Measurements from ENCODE around the gene DRAP1. TPM values are rescaled to one million over a fixed set of nuclear protein-coding genes. Genes with fewer than 3 reads are reported as not detected.

Gene DRAP1, protein sequence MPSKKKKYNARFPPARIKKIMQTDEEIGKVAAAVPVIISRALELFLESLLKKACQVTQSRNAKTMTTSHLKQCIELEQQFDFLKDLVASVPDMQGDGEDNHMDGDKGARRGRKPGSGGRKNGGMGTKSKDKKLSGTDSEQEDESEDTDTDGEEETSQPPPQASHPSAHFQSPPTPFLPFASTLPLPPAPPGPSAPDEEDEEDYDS
- 113 TPM for total RNA-seq

DNA sequence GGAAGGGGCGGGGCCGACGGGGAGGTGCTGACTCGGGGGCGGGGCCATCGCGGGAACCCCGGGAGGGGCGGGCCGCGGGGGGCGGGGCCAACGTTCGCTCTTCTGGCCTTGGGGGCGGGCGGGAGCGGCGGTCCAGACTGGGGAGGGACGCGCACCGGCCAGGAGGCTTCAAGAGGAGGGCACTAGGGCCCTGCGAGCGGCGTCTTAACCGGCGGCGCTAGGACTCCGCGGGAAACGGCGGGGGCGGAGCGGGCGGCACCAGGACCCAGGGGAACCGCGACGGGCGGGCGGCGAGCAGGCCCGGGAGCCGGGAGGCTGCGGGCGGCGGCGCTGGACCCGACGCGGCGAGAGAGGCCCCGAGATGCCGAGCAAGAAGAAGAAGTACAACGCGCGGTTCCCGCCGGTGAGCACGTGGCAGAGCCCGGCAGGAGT is at the start of gene DRAP1:
Gene DRAP1, plus strand, starts transcription at position 286 of the 432 bp plus-strand sequence. Its CDS starts 76 bp downstream, at position 362.
- FAIRE-seq (no peak), DNase-seq (ENCODE audit: low spot score in 2 of 2) (peak; percentile 100)

DNA sequence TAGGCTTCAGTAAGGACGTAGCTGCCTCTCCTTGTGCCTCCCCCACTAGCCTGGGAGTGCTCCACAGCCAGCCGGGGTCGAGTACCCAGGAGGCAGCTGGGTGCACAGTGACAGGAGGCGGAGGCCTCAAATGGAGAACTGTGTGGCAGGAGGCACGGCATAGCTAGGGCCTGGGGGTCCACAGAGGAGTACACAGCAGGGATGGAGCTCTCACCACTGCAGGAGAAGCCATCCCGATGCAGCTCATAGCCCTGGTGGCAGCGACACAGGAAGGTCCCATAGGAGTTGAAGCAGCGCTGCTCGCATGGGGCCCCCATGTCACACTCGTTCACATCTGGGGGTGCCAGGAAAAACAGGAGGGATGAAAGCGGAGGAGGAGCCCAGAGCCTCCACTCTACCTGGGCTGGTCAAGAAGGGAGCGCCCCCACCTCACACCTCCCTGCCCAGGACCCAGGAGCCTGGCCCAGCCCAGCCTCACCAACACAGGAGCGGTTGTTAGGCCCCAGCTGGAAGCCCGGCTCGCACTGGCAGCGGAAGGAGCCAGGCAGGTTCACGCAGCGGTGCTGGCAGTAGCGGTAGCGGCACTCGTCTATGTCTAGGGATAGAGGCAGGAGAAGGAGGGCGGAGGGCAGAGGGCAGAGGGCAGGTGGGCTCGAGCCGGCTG is 49.5 kb upstream of the DRAP1 start:
- FAIRE-seq (no peak), DNase-seq (ENCODE audit: low spot score in 2 of 2) (no peak)

DNA sequence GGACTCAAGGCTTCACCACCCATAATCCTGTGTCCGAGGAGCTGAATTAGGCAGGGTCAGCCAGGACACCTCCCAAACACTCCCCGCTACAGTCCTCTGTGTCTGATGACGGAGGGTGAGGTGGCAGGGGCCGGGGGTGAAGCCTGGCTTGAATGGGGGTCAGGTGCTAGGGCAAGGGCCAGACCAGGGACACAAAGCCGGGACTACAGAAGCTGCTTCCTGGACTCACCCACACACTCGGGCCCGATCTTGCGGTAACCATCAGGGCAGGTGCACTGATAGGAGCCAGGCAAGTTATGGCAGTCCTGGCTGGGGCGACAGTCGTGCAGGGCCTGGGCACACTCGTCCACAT is 48.9 kb upstream of the DRAP1 start:
- no peak for DNase-seq (ENCODE audit: low spot score in 2 of 2)
- no peak for FAIRE-seq

DNA sequence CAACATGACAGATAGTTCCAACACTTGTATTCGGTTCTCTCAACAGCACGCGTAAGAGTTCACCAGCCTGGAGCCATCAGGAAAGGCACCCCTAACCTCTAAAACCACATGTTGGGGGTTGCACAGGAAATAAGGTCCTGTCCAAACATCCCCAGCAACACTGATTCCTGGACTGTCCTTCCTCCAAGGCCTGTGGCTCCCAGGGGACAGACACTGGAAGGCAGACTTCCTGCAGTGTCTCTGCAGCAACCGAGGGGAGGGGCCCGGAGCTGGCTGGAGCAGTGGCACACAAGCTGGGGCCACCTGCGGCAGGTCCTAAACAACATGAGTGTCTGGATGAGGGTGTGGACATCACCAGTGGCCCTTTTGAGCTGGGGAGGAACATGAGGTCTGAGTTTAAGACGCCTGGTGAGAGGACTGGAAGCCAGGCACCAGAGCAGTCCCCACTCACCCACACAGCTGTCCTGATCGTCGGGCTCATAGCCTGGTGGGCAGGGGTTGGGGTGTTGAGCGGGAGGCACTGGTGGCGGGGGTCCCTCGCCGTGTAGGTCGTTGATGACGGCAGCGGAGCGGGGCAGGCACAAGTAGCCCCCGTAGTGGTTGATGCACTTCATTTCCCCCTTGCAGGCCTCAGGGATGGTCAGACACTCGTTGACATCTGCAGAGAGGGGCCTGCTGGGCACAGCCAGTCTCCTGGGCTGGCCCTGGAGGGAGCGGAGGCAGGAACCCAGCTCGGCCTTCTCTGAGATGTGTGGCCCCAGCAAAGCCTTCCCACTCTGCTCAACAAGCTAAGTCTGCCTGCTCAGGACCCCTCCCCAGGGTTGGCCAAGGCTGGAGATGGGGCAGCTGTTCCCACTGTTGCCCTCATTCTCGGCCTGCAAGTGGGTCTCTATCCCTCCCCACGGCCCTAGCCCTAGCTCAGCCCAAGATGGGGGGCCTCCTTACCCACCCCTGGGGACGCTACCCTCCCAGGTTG is 48.2 kb upstream of the DRAP1 start:
- DNase-seq (ENCODE audit: low spot score in 2 of 2): no peak
- no peak for FAIRE-seq

DNA sequence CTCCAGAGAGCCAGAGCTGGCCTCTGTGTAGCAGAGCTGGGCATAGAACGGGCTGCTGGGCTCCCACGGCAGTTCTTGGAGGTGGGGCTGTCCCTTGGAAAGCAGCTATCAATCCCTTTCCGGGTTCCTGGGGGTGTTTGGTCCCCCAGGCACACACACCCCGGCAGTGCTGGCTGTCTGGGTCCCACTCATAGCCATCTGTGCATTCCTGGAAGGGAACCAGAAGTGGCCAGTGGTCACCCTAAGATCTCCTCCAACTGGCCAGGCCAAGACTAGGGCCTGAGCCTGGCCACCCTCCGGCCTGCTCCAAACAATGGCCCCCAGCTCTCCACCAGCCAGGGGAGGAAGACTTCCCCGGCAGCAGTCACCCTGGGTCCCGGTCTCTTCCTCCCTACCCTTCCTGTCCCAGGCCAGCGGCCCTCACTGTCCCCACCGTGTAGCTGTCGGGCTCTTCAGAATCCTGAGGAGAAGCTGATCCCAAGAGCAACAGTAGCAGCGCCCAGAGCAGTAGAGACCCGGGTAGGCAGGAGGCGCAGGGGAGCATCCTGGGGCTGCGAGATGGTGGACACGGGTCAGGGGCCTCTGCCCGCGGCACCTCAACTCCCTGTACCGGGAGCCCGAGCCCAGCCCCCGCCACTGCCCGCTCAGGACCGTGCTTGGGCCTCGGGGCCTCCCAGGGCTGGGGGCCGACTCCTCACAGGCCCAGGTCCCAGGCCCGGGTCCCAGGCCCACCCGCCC is 47.2 kb upstream of the DRAP1 start:
- DNase-seq (ENCODE audit: low spot score in 2 of 2) (no peak), FAIRE-seq (no peak)

DNA sequence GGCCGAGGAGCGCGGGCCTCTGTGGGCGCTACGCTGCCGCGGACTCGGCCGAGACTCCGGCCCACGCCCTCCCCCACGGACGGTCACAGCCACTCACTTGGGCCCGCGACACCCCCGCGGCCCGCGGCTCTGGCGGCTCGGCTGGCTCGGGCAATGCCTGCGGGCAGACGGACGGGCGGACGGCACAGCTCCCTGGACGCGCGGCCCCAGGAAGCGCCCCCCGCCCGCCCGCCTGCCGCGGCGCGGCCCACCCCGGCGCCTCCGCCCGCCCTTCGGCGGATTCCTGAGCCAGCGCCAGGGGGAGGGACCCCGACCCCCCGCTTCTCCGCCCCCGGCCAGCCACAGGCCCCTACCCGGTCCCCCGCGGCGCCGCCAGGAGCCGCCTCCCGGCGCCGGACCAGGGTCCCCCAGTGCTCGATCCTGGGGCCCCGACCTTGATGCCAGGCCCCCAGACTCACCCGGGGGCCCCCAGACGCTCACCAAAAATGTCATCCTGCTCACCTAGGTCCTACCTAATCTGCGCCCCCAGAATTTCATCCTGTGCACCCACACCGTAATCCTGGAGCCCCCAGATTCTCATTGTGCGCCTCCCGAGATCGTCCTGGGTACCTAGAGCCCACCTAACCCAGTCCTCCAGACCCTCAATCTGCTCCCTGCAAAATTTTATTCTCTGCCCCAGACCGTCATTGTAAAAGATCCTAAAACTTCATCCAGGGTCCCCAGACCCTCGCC is 46.5 kb upstream of the DRAP1 start, which contains the start of gene EFEMP2:
Gene EFEMP2, minus strand, starts transcription at position 215 of the 732 bp plus-strand sequence. CDS start 446 bp downstream, outside the sequence.
- FAIRE-seq: no peak

DNA sequence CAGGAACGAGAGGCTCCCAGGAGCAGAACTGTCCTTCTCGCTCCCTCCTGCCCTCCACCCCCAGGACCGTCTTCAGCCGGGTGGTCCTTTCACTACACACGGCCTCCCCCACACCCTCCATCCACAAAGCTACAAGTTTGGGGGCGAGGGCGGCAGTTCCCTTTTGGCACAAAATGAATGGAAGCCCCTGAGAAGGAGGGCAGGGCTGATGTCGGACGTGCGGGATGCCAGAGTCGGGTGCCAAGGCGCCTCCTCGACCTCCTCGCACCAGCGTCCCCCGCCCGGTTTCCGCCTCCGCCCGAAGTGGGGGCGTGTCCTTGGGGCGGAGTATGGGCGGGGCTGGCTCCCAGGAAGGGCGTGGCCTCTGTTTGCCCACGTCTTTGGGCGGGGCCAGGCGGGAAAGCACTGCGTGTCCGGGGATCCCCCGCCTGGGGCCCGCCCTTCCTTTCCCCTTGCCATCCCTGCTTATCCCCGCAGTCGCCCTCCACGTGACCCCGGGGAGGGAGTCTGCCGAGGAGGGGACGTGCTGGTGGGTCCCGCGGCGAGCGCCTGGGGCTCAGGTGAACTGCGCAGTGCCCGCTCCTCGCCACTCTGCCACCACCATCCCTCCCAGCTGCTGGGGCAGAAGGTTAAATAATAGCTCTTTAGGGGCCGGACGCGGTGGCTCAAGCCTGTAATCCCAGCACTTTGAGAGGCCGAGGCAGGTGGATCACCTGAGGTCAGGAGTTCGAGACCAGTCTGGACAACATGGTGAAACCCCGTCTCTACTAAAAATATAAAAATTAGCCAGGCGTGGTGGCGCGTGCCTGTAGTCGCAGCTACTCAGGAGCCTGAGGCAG is 45.7 kb upstream of the DRAP1 start:
- FAIRE-seq (no peak), DNase-seq (ENCODE audit: low spot score in 2 of 2) (peak; percentile 94 to 99)

More for the DNA sequence above, 46.5 kb upstream of the DRAP1 start, which contains the start of gene EFEMP2:
- peak; percentile 67 to 72 for DNase-seq (ENCODE audit: low spot score in 2 of 2)

DNA sequence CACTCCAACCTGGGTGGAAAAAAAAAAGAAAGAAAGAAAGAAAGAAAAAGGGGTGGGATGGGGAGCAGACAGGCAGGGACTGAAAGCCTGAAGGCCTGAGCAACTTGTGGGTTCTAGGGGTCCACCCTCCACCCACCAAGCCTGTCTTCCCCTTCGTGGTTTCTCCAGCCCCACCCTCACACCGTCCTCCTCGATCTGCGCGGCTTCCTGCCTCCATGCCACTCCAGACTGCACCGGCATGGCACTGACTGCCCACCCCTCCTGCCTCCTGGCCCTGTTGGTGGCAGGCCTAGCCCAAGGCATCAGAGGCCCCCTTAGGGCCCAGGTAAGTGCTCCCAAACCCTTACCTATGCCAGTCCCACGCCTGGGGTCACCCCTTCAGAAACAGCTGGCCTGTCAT is 39.6 kb upstream of the DRAP1 start, which contains the start of gene CTSW:
Gene CTSW, plus strand, starts transcription at position 221 of the 400 bp plus-strand sequence. Its CDS starts 18 bp downstream, at position 239.
- no peak for DNase-seq (ENCODE audit: low spot score in 2 of 2)
- no peak for FAIRE-seq

DNA sequence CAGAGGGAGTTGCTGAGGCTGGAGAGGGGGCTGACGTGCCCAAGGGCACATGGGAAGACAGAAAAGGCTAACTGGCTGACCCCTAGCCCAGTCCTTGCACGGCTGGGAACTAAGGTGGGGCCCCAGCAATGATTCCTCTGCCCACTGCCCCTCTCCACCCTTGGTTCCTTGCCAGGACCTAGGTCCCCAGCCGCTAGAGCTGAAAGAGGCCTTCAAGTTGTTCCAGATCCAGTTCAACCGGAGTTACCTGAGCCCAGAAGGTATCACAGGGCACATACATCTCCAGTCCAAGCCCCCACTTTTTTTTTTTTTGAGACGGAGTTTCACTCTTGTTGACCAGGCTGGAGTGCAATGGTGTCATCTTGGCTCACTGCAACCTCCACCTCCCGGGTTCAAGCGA is 39.2 kb upstream of the DRAP1 start:
- DNase-seq (ENCODE audit: low spot score in 2 of 2) (no peak), FAIRE-seq (no peak)

DNA sequence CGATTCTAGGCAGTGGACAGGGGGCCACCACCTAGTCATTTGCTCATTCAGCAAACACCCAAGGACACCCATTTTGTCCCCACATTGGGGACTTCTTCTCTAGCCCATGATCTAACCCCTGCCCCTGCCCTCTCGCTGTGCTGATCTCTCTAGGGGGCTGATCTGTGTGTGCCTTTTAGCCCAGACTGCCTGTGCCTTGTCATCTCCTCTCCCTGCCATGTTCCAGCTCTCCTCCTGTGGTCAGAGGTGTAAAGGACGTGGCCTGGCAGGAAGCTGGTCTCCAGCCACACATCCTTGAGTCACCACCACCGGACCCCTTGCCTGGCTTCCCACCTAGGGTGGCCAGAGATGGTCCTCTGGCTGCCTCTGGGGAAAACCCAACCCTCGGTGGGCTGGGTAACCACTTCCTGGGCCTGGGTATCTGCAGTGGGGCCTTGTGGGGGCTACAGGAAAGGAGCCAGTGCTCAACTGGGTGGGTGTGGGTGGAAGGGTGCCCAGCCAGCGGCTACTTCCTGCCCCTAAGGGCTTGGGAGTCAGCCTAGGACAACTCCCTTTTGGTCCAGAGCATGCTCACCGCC is 38.3 kb upstream of the DRAP1 start:
- DNase-seq (ENCODE audit: low spot score in 2 of 2) (no peak), FAIRE-seq (no peak)

DNA sequence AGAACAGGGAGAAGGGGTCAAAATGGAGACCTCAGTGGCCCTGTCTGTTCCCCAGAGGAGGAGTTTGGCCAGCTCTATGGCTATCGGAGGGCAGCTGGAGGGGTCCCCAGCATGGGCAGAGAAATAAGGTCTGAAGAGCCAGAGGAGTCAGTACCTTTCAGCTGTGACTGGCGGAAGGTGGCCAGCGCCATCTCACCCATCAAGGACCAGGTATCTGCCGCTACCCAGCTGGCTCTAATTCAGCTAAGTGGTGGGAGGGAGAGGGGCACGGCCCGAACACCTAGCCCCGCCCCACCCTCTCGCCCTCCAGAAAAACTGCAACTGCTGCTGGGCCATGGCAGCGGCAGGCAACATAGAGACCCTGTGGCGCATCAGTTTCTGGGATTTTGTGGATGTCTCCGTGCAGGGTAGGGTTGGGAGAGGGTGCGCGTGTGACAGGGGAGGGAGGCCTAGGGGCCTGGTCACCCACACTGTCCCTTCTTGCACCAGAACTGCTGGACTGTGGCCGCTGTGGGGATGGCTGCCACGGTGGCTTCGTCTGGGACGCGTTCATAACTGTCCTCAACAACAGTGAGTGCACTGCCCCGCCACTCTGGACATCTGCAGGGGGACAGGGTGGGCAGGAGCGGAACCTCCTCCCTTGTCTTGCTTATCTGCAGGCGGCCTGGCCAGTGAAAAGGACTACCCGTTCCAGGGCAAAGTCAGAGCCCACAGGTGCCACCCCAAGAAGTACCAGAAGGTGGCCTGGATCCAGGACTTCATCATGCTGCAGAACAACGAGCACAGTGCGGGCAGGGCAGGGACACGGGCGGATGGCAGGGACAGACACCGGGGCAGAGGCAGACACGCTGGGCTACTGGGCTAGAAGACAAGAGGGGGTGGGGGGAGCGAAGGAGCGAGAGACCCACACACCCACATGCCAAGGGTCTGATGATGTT is 36.8 kb upstream of the DRAP1 start:
- FAIRE-seq: no peak
- DNase-seq (ENCODE audit: low spot score in 2 of 2): no peak

DNA sequence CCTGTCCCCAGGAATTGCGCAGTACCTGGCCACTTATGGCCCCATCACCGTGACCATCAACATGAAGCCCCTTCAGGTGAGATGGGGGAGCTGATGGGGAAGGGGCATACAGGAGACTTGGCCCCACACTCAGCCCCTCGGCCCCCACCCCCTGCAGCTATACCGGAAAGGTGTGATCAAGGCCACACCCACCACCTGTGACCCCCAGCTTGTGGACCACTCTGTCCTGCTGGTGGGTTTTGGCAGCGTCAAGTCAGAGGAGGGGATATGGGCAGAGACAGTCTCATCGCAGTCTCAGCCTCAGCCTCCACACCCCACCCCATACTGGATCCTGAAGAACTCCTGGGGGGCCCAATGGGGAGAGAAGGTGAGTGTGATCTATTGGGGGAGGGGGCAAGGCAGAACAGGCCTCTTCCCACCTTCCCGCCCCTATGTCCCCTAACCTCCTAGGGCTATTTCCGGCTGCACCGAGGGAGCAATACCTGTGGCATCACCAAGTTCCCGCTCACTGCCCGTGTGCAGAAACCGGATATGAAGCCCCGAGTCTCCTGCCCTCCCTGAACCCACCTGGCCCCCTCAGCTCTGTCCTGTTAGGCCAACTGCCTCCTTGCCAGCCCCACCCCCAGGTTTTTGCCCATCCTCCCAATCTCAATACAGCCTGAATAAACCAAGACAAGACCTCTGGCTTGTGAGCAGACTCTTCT is 36.0 kb upstream of the DRAP1 start:
- no peak for DNase-seq (ENCODE audit: low spot score in 2 of 2)
- no peak for FAIRE-seq

DNA sequence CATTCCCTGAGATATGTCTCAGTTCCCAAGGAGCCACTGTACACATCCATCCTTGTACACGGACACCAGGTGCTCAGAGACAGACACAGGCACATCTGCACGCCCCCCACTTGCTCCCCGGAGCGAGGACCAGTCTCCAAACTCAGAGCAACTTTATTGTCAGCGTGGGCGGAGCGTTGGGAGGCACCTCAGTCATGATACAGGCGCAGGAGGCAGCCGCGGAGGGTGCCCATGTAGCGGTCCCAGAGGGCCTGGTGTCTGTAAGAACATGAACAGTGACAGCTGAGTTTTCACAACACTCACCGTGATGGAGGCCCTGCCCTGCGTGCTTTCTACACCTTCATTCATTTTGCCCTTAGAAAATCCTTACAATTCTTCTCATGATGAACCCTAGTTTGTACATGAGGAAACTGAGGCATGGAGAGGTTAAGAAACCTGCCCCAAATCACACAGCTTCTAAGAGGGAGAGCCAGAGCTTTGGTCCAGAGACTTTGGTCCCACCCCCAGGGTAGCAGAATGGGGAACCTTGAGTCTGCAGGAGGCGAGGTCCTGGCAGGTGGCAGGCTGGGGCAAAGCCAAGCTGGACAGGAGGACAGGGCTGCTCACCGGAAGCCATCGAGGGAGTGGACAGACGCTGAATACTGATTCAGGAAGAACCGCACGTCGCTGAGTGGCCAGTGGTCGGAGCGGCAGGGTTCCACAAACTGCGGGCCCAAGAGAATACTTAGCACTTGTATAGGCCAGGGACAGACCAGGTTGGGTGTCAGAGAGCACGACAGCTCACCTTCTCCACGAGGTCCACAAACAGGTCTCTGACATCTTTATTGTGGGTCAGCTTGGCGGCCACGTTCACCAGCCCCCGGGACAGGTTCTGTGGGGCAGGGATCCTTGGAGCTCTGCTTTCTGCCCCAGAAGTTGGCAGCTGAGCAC is 35.2 kb upstream of the DRAP1 start:
- no peak for DNase-seq (ENCODE audit: low spot score in 2 of 2)
- FAIRE-seq: no peak

DNA sequence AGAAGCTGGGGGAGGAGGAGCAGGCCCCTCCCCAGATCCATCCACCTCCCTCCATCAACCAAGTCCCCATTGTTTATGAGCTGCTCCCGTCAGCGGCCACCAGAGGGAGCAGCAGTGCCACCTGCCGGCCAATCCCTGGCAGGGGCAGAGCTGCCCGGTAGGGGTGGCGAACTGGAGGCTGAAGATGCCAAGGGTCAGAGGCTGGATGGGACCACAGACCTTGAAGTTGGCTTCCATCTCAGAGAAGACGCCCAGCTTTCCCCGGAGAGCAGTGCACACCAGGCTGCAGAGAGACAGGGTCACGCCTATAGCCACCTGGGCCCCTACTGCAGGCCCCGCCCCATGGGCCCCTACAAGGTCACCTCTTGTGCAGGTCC is 34.5 kb upstream of the DRAP1 start:
- peak; percentile 78 to 87 for DNase-seq (ENCODE audit: low spot score in 2 of 2)
- no peak for FAIRE-seq

DNA sequence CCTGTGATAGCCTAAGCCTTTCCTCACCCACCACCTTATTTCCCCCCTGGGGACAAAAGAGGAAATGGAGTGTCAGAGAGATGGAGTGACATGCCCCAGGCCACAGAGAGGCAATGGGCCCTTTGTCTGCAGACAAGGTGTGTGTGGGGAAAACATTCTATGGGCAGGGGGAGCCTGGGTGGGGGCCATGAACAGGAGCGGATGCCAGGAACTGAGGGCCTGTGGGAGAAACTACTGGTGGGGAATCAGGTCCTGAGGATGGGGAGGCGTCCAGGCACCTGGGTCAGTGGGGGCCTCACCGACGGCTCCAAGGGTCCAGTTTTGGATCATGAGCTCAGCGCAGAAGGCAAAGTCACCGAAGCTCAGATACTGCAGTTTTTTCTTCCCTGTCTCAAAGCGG is 34.0 kb upstream of the DRAP1 start:
- FAIRE-seq (no peak), DNase-seq (ENCODE audit: low spot score in 2 of 2) (no peak)
